ENCODE measurements around the gene UMAD1.

Gene UMAD1

GRCh38 chr7:7764520-7765396 is 124.2 kb downstream of the UMAD1 start:
- TF ChIP-seq EP300 (IDR thresholded peaks at IDR 0.05; ENCODE audit: borderline replicate concordance), result no peak
- no peak for TF ChIP-seq YY1 (IDR thresholded peaks at IDR 0.05; ENCODE audit: low read depth)
- TF ChIP-seq, protein P1, sequence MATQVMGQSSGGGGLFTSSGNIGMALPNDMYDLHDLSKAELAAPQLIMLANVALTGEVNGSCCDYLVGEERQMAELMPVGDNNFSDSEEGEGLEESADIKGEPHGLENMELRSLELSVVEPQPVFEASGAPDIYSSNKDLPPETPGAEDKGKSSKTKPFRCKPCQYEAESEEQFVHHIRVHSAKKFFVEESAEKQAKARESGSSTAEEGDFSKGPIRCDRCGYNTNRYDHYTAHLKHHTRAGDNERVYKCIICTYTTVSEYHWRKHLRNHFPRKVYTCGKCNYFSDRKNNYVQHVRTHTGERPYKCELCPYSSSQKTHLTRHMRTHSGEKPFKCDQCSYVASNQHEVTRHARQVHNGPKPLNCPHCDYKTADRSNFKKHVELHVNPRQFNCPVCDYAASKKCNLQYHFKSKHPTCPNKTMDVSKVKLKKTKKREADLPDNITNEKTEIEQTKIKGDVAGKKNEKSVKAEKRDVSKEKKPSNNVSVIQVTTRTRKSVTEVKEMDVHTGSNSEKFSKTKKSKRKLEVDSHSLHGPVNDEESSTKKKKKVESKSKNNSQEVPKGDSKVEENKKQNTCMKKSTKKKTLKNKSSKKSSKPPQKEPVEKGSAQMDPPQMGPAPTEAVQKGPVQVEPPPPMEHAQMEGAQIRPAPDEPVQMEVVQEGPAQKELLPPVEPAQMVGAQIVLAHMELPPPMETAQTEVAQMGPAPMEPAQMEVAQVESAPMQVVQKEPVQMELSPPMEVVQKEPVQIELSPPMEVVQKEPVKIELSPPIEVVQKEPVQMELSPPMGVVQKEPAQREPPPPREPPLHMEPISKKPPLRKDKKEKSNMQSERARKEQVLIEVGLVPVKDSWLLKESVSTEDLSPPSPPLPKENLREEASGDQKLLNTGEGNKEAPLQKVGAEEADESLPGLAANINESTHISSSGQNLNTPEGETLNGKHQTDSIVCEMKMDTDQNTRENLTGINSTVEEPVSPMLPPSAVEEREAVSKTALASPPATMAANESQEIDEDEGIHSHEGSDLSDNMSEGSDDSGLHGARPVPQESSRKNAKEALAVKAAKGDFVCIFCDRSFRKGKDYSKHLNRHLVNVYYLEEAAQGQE (IDR thresholded peaks at IDR 0.05; ENCODE audit: low read depth), result no peak
- TF ChIP-seq FOXM1 (IDR thresholded peaks at IDR 0.05; ENCODE audit: borderline replicate concordance, low read depth), result no peak
- TF ChIP-seq EGR1 (IDR thresholded peaks at IDR 0.05), result no peak
- no peak for TF ChIP-seq RAD21 (IDR thresholded peaks at IDR 0.05; ENCODE audit: low read depth)

DNA sequence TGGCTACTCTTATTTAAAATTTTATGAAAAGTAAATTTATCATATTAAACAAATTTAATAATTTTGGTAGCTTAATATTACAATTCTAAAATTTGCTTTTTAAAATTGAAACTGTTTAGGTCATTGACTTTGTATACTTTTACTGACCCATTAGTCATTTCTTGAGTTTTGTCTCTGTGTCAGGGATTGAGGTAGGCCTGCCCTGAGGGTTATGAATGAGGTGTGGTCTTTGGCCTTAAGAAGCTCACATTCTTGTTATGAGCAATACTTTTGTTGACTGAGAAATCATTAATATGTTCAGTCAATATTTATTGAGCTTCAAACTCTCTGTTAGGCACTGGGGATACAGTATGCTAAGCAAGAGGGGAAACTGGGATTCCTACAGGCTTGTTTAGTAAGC is 124.9 kb downstream of the UMAD1 start:
- TF ChIP-seq FOXM1 (IDR thresholded peaks at IDR 0.05; ENCODE audit: borderline replicate concordance, low read depth) (no peak), EGR1 (IDR thresholded peaks at IDR 0.05) (no peak), NFIC (IDR thresholded peaks at IDR 0.05) (no peak), CEBPB (IDR thresholded peaks at IDR 0.05) (no peak), RAD21 (IDR thresholded peaks at IDR 0.05; ENCODE audit: low read depth) (no peak), TCF12 (IDR thresholded peaks at IDR 0.05; ENCODE audit: low read depth) (no peak), TEAD4 (IDR thresholded peaks at IDR 0.05) (no peak), TAF1 (IDR thresholded peaks at IDR 0.05; ENCODE audit: low read depth) (no peak), YY1 (IDR thresholded peaks at IDR 0.05; ENCODE audit: low read depth) (no peak), CREB1 (IDR thresholded peaks at IDR 0.05; ENCODE audit: low read depth) (no peak), ZBTB7A (IDR thresholded peaks at IDR 0.05; ENCODE audit: low read depth) (no peak), EP300 (IDR thresholded peaks at IDR 0.05; ENCODE audit: borderline replicate concordance) (no peak)
- TF ChIP-seq, protein P1 (IDR thresholded peaks at IDR 0.05; ENCODE audit: low read depth), result no peak

GRCh38 chr7:7766671-7767070 is 126.1 kb downstream of the UMAD1 start:
- TF ChIP-seq CEBPB (IDR thresholded peaks at IDR 0.05) (no peak), TCF12 (IDR thresholded peaks at IDR 0.05; ENCODE audit: low read depth) (no peak), YY1 (IDR thresholded peaks at IDR 0.05; ENCODE audit: low read depth) (no peak), ZBTB7A (IDR thresholded peaks at IDR 0.05; ENCODE audit: low read depth) (no peak), EP300 (IDR thresholded peaks at IDR 0.05; ENCODE audit: borderline replicate concordance) (no peak), RAD21 (IDR thresholded peaks at IDR 0.05; ENCODE audit: low read depth) (no peak), NFIC (IDR thresholded peaks at IDR 0.05) (no peak), TAF1 (IDR thresholded peaks at IDR 0.05; ENCODE audit: low read depth) (no peak), EGR1 (IDR thresholded peaks at IDR 0.05) (no peak), FOXM1 (IDR thresholded peaks at IDR 0.05; ENCODE audit: borderline replicate concordance, low read depth) (no peak), TEAD4 (IDR thresholded peaks at IDR 0.05) (no peak), CREB1 (IDR thresholded peaks at IDR 0.05; ENCODE audit: low read depth) (no peak)
- TF ChIP-seq, protein P2, sequence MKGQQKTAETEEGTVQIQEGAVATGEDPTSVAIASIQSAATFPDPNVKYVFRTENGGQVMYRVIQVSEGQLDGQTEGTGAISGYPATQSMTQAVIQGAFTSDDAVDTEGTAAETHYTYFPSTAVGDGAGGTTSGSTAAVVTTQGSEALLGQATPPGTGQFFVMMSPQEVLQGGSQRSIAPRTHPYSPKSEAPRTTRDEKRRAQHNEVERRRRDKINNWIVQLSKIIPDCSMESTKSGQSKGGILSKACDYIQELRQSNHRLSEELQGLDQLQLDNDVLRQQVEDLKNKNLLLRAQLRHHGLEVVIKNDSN (IDR thresholded peaks at IDR 0.05), result no peak
- TF ChIP-seq, protein P1 (IDR thresholded peaks at IDR 0.05; ENCODE audit: low read depth), result no peak
- TF ChIP-seq, protein P3, sequence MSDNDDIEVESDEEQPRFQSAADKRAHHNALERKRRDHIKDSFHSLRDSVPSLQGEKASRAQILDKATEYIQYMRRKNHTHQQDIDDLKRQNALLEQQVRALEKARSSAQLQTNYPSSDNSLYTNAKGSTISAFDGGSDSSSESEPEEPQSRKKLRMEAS (IDR thresholded peaks at IDR 0.05), result no peak

GRCh38 chr7:7768977-7769709 is 128.6 kb downstream of the UMAD1 start:
- TF ChIP-seq TEAD4 (IDR thresholded peaks at IDR 0.05) (no peak), TAF1 (IDR thresholded peaks at IDR 0.05; ENCODE audit: low read depth) (no peak), CEBPB (IDR thresholded peaks at IDR 0.05) (no peak), TCF12 (IDR thresholded peaks at IDR 0.05; ENCODE audit: low read depth) (no peak), EP300 (IDR thresholded peaks at IDR 0.05; ENCODE audit: borderline replicate concordance) (no peak), CREB1 (IDR thresholded peaks at IDR 0.05; ENCODE audit: low read depth) (no peak), FOXM1 (IDR thresholded peaks at IDR 0.05; ENCODE audit: borderline replicate concordance, low read depth) (no peak), ZBTB7A (IDR thresholded peaks at IDR 0.05; ENCODE audit: low read depth) (no peak)
- TF ChIP-seq, protein P2 (IDR thresholded peaks at IDR 0.05), result no peak
- TF ChIP-seq, protein P3 (IDR thresholded peaks at IDR 0.05), result no peak

Measured in Ishikawa (cell line).